ENCODE measurements around the gene ZNF143.
"Not testable (repeated sequence)": the region's sequence is repeated elsewhere in the genome, so short reads cannot be mapped to it uniquely, and the experiment has no call there.

The ZNF143 gene

GRCh38 chr11:9498457-9499078 is 37.8 kb downstream of the ZNF143 start:
- DNase-seq, result no peak

GRCh38 chr11:9506489-9507276 is 45.9 kb downstream of the ZNF143 start:
- DNase-seq, result peak; percentile 46

- DNase-seq, result no peak
Observed at GRCh38 chr11:9507277-9507580, 46.4 kb downstream of the ZNF143 start.

DNA sequence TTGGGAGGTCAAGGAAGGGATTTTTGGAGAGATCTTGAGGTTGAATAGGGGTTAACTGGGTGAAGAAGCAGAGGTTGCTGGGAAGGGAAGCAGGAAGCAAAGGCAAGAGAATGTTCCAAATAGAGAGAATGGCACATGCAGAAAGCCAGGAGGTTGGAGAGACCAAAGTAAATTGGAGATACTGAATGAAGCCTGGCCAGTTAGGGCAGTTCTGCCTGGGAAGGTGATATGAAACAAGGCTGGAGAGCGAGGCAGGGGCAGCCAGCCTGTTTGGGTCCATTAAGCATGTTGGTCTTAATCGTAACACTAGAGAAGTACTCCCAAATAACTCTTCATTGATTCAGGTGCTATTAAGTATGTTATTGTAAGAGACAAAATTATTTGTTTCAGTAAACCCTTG is 48.2 kb downstream of the ZNF143 start:
- DNase-seq, result no peak

DNA sequence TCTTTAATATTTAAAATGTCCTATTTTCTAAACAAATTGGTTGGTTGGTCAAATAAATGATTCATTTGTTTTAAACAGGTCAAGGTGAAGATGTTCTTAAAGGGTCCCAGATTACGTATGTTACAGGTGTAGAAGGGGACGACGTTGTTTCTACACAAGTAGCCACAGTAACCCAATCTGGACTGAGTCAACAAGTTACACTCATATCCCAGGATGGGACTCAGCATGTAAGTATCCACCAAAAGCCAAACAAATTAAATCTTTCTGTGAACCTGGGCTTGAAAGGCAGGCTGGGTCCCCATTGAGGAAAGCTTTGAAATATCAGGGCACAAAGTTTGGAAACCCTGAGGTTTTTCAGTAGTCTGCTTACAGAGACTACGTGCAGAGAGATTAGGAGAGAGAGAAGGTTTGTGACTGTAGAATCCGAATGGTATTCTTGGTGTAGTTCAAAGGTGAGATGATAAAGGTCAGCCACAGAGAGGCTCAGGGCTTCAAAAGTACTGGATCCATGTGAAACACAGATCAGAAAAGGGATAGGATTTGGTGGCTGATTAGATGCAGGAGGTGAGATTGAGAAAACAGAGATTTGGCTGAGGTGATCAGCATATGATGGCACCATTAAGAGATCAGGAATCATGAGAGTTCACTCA is 51.7 kb downstream of the ZNF143 start:
- DNase-seq, result no peak

DNA sequence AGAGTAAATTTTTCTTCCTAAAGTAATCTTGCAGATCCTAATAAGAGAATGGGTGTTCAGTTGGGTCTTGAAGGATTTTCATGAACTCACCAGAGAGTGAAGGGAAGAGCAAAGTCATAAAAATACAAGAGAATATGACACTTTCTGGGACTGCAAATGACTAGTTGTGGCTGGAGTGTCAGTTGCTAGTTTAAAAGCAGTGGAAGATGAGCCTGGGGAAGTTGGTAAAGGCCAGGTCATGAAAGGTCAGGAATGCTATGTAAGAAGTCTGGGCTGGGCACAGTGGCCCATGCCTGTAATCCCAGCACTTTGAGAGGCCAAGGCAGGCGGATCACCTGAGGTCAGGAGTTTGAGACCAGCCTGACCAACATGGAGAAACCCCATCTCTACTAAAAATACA is 53.8 kb downstream of the ZNF143 start:
- DNase-seq, result not testable (repeated sequence)

- no peak for DNase-seq
Observed at GRCh38 chr11:9516113-9516512, 55.3 kb downstream of the ZNF143 start.

- no peak for DNase-seq
Observed at GRCh38 chr11:9518835-9519410, 58.1 kb downstream of the ZNF143 start.

GRCh38 chr11:9524001-9524400 is 63.2 kb downstream of the ZNF143 start:
- no peak for DNase-seq

GRCh38 chr11:9525116-9525515 is 64.3 kb downstream of the ZNF143 start:
- DNase-seq, result no peak

GRCh38 chr11:9527481-9528135 is 66.8 kb downstream of the ZNF143 start:
- no peak for DNase-seq

DNA sequence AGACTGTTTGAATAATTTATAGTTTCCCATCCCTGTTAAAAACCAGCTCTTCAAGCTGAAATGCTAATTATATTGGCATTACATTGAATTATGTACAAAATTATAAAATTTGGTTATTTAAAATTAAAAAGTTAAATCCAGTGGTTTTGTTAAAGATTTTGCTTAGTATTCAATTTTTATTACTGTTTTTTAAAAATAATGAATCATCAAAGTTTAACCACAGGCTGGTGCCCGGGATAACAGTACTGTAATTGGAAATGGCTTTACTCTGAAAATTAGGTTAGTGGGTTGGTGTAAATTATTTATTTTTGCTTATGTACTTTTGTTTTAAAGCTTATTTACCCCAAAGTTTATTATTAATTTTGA is 67.3 kb downstream of the ZNF143 start:
- no peak for DNase-seq

- DNase-seq, result no peak
Observed at GRCh38 chr11:9528573-9529333, 67.9 kb downstream of the ZNF143 start.

GRCh38 chr11:9529334-9529650 is 68.5 kb downstream of the ZNF143 start:
- DNase-seq, result peak; percentile 21

GRCh38 chr11:9530020-9530621 is 69.3 kb downstream of the ZNF143 start:
- DNase-seq, result no peak

GRCh38 chr11:9530901-9531625 is 70.3 kb downstream of the ZNF143 start:
- no peak for DNase-seq

- DNase-seq, result no peak
Observed at GRCh38 chr11:9533058-9533457, 72.2 kb downstream of the ZNF143 start.

DNA sequence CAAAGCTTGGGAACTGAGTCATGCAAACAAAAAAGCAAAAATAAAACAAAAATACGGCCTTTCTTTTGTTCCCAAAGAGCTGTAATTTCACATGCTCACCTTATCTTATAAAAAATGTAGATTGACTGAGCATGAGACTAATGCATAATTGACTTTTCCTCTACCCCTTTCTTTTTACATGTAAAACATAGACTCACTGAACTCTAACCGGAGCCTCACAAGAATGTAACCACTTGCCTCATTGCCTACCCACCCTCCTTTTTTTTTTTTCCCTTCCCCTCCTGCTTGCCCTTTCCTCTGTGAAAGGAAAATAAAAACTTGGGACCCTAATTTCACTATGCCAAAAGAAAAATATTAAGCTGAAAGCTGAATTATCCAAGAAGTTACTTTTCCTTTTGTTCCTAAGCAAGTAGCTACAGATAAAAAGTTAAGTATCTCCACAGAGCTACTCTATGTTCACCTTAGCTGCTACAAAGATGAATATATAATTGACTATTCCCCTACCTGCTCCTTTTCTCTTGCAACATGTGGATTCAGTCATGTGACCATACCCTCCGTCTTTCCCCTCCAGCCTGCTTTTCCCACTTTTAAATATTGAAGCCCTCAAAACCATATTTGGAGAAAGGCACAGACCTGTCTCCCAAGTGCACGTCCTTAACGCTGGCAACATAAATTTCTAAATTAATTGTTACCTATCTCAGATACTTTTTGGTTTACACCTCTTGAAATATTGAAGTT is 73.1 kb downstream of the ZNF143 start:
- DNase-seq, result no peak

DNA sequence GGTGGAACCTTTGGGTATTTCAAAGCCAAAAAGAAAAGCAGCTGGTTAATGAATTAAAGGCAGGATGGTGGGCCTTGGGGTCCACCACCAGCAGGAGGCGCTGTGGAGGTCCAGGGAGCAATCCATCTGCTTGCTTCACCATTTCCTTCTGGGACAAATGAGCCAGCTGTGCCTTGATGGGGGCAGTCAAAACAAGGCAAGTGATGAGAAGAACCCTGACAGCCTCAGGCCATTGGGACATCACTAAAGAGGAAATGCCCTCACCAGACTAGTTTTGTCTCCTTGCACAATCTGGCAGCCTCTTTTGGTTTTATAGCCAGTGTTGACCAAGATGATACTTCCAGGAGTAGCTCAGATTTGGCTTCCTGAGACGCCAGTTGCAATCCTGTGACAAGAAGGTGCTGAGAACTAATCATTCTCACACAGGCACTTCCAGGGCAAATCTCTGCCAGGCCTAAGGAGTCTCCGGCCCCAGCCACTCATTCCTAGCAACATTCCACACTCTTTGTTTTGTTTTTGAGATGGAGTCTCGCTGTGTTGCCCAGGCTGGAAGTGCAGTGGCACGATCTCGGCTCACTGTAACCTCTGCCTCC is 74.5 kb downstream of the ZNF143 start:
- peak; percentile 48 for DNase-seq

- no peak for DNase-seq
Observed at GRCh38 chr11:9538548-9538947, 77.7 kb downstream of the ZNF143 start.

DNA sequence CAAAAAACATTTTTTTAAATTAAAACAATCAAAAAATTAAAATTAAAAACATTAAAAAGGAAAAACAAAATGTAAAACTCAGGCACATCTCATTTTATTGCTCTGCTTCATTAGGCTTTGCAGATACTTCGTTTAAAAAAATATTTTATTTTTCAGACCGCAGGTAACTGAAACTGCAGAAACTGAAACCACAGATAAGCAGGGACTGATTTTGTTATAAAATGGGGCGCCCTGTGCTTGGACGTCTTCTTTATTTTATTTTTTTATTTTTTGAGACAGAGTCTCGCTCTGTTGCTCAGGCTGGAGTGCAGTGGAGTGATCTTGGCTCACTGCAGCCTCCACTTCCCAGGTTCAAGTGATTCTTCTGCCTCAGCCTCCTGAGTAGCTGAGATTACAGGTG is 88.4 kb downstream of the ZNF143 start:
- DNase-seq, result not testable (repeated sequence)

Data from NCI-H1694 treated with DMSO at 0.1 percent for 48 hours (cell line).